Activated T-cell treated with anti-CD3 and anti-CD28 coated beads for 24 hours (primary cell): ENCODE data around the gene SNPH.
"Not testable (repeated sequence)": the region's sequence is repeated elsewhere in the genome, so short reads cannot be mapped to it uniquely, and the experiment has no call there.

Experiments used
- DNase-seq: peaks from one replicate; pipeline ENCODE4 v3.0.0-alpha.2; 2020; ENCODE audit warnings: low read depth

The SNPH gene

GRCh38 chr20:1337441-1337840 lies 71.3 kb downstream of the SNPH start:
- DNase-seq: no peak

- no peak for DNase-seq
Measured at GRCh38 chr20:1338096-1338495, 72.0 kb downstream of the SNPH start.

GRCh38 chr20:1338801-1339200 lies 72.7 kb downstream of the SNPH start:
- DNase-seq: no peak

- DNase-seq: no peak
Measured at GRCh38 chr20:1341561-1342265, 75.6 kb downstream of the SNPH start.

GRCh38 chr20:1343446-1344124 lies 77.5 kb downstream of the SNPH start:
- not testable (repeated sequence) for DNase-seq

GRCh38 chr20:1345030-1345755 lies 79.1 kb downstream of the SNPH start:
- DNase-seq: no peak

GRCh38 chr20:1345756-1346093 lies 79.6 kb downstream of the SNPH start:
- no peak for DNase-seq

- no peak for DNase-seq
Measured at GRCh38 chr20:1346315-1346969, 80.3 kb downstream of the SNPH start.

- DNase-seq: no peak
Measured at GRCh38 chr20:1353956-1354355, 87.9 kb downstream of the SNPH start.

GRCh38 chr20:1357921-1358671 lies 92.0 kb downstream of the SNPH start:
- DNase-seq: peak; percentile 37
